AML-193 (cell line): ENCODE results near the gene CH25H.

Source experiments
- DNase-seq, 2 experiments: peaks; one replicate each; lab custom pipeline; 2025; lab: John Stamatoyannopoulos, UW

Gene CH25H

DNA sequence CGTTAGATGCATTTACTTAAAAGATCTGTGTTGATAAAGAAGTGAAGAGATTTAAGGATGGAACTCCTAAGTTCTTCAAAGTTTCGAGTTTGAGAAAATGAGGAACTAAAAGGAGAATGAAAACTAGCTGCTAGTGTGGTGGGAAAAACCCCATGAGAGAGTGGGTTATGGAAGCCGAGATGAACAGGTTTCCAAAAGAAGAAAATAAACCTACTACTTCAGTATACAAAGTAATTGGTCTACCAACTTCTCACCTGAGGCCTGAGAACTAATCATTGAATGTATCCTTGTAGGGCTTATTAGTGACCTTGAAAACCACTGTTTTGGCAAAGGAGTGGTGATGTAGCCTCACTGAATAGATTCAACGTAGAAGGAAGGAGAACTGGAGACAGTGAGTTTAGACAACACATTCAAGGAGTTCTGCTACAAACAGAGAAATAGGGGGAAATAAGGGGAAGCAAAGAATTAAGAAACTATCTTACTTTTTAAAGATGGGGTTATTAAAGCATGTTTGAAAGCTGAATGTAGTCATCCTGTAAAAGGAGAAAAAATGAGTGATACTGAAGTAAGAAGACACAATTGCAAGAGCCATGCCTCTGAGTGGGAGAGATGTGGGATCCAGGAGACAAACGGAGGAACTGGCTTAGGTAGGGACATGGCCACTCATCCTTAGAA, 50.8 kb downstream of the CH25H start:
- no peak for DNase-seq
